ENCODE measurements around the gene RNF112. TPM values are rescaled to one million over a fixed set of nuclear protein-coding genes. Genes with fewer than 3 reads are reported as not detected.

RNF112 gene
- total RNA-seq, 3 donors from 2014 or later (not counting 1 experiment from before 2014, with no cell fraction given) = 1.0 to 5.1 (median 5.0) TPM

DNA sequence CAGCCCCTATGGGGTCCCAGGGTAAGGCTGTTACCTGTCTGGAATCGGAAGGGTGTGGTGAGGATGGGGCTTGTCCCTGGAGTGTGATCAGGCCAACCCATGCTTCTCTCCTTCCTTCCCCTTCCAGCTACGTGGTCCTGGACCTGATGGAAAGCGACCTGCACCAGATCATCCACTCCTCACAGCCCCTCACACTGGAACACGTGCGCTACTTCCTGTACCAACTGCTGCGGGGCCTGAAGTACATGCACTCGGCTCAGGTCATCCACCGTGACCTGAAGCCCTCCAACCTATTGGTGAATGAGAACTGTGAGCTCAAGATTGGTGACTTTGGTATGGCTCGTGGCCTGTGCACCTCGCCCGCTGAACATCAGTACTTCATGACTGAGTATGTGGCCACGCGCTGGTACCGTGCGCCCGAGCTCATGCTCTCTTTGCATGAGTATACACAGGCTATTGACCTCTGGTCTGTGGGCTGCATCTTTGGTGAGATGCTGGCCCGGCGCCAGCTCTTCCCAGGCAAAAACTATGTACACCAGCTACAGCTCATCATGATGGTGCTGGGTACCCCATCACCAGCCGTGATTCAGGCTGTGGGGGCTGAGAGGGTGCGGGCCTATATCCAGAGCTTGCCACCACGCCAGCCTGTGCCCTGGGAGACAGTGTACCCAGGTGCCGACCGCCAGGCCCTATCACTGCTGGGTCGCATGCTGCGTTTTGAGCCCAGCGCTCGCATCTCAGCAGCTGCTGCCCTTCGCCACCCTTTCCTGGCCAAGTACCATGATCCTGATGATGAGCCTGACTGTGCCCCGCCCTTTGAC is 30.3 kb upstream of the RNF112 start:
- Mint-ChIP-seq H3K9me3 (no peaks in the 10 kb centered on the region), H3K4me3 (peak overlapping the region; percentile 25), H3K27me3 (ENCODE audit: low read depth in 2 of 2) (no peaks in the 10 kb centered on the region), H3K27ac (no peak overlapping the region), H3K36me3 (no peaks in the 10 kb centered on the region), H3K4me1 (peaks cover 31 to 52% of the 10 kb centered on the region in 2 donors)
- peaks cover 25% of the 10 kb centered on the region for H3K4me1 ChIP-seq (ENCODE audit: control insufficient read depth, insufficient read depth, low read length)
- H3K9me3 ChIP-seq (ENCODE audit: control insufficient read depth, insufficient read depth, low read length) = no peaks in the 10 kb centered on the region
- no peak for DNase-seq
- no peaks in the 10 kb centered on the region for H3K27me3 ChIP-seq (ENCODE audit: control insufficient read depth, insufficient read depth, low read length)
- 97% methylated on average over 28 of the region's 29 CpGs for WGBS (ENCODE audit: insufficient coverage)
- no peak for ATAC-seq
- peaks cover 48% of the 10 kb centered on the region for H3K36me3 ChIP-seq (ENCODE audit: control insufficient read depth, insufficient read depth, low read length)
- TF ChIP-seq, protein P1, sequence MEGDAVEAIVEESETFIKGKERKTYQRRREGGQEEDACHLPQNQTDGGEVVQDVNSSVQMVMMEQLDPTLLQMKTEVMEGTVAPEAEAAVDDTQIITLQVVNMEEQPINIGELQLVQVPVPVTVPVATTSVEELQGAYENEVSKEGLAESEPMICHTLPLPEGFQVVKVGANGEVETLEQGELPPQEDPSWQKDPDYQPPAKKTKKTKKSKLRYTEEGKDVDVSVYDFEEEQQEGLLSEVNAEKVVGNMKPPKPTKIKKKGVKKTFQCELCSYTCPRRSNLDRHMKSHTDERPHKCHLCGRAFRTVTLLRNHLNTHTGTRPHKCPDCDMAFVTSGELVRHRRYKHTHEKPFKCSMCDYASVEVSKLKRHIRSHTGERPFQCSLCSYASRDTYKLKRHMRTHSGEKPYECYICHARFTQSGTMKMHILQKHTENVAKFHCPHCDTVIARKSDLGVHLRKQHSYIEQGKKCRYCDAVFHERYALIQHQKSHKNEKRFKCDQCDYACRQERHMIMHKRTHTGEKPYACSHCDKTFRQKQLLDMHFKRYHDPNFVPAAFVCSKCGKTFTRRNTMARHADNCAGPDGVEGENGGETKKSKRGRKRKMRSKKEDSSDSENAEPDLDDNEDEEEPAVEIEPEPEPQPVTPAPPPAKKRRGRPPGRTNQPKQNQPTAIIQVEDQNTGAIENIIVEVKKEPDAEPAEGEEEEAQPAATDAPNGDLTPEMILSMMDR (IDR thresholded peaks at IDR 0.05) = no peak
- H3K27ac ChIP-seq (ENCODE audit: low read length) = no peak overlapping the region
- no peak overlapping the region for H3K4me3 ChIP-seq (ENCODE audit: low read length)
- intact Hi-C loops (cut with micrococcal nuclease) = no loop called here

DNA sequence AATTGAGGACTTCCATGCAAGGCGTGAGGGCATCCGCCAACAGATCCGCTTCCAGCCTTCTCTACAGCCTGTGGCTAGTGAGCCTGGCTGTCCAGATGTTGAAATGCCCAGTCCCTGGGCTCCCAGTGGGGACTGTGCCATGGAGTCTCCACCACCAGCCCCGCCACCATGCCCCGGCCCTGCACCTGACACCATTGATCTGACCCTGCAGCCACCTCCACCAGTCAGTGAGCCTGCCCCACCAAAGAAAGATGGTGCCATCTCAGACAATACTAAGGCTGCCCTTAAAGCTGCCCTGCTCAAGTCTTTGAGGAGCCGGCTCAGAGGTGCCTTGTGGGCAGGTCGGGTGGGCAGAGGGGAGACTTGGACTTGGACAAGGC is 29.7 kb upstream of the RNF112 start:
- Mint-ChIP-seq H3K27ac (no peak overlapping the region), H3K27me3 (ENCODE audit: low read depth in 2 of 2) (no peaks in the 10 kb centered on the region), H3K4me3 (no peak overlapping the region), H3K36me3 (no peaks in the 10 kb centered on the region), H3K9me3 (no peaks in the 10 kb centered on the region), H3K4me1 (peaks cover 26 to 50% of the 10 kb centered on the region in 2 donors)
- no peaks in the 10 kb centered on the region for H3K27me3 ChIP-seq (ENCODE audit: control insufficient read depth, insufficient read depth, low read length)
- no peaks in the 10 kb centered on the region for H3K9me3 ChIP-seq (ENCODE audit: control insufficient read depth, insufficient read depth, low read length)
- intact Hi-C loops (cut with micrococcal nuclease) = no loop called here
- peaks cover 24% of the 10 kb centered on the region for H3K4me1 ChIP-seq (ENCODE audit: control insufficient read depth, insufficient read depth, low read length)
- 97% methylated on average over 7 of the region's 7 CpGs for WGBS (ENCODE audit: insufficient coverage)
- H3K36me3 ChIP-seq (ENCODE audit: control insufficient read depth, insufficient read depth, low read length) = peaks cover 48% of the 10 kb centered on the region
- ATAC-seq (no peak), DNase-seq (no peak)
- TF ChIP-seq, protein P1 (IDR thresholded peaks at IDR 0.05) = no peak
- no peak overlapping the region for H3K4me3 ChIP-seq (ENCODE audit: low read length)
- H3K27ac ChIP-seq (ENCODE audit: low read length) = no peak overlapping the region

DNA sequence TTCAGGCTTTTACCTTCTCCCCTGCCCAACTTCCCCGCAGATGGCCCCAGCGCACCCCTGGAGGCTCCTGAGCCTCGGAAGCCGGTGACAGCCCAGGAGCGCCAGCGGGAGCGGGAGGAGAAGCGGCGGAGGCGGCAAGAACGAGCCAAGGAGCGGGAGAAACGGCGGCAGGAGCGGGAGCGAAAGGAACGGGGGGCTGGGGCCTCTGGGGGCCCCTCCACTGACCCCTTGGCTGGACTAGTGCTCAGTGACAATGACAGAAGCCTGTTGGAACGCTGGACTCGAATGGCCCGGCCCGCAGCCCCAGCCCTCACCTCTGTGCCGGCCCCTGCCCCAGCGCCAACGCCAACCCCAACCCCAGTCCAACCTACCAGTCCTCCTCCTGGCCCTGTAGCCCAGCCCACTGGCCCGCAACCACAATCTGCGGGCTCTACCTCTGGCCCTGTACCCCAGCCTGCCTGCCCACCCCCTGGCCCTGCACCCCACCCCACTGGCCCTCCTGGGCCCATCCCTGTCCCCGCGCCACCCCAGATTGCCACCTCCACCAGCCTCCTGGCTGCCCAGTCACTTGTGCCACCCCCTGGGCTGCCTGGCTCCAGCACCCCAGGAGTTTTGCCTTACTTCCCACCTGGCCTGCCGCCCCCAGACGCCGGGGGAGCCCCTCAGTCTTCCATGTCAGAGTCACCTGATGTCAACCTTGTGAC is 29.1 kb upstream of the RNF112 start:
- Histone ChIP-seq H3K9me3 (ENCODE audit: control insufficient read depth, insufficient read depth, low read length) (no peaks in the 10 kb centered on the region), H3K4me1 (ENCODE audit: control insufficient read depth, insufficient read depth, low read length) (peaks cover 25% of the 10 kb centered on the region), H3K4me3 (ENCODE audit: low read length) (no peak overlapping the region), H3K27me3 (ENCODE audit: control insufficient read depth, insufficient read depth, low read length) (no peaks in the 10 kb centered on the region), H3K36me3 (ENCODE audit: control insufficient read depth, insufficient read depth, low read length) (peaks cover 48% of the 10 kb centered on the region), H3K27ac (ENCODE audit: low read length) (no peak overlapping the region)
- no peak for ATAC-seq
- DNase-seq = no peak
- 95% methylated on average over 31 of the region's 31 CpGs for WGBS (ENCODE audit: insufficient coverage)
- no peaks in the 10 kb centered on the region for H3K27me3 Mint-ChIP-seq (ENCODE audit: low read depth in 2 of 2)
- no peaks in the 10 kb centered on the region for H3K36me3 Mint-ChIP-seq
- intact Hi-C loops (cut with micrococcal nuclease) = no loop called here
- H3K4me1 Mint-ChIP-seq = peaks cover 24 to 51% of the 10 kb centered on the region in 2 donors
- TF ChIP-seq, protein P1 (IDR thresholded peaks at IDR 0.05) = no peak
- no peaks in the 10 kb centered on the region for H3K9me3 Mint-ChIP-seq
- H3K27ac Mint-ChIP-seq = no peak overlapping the region
- H3K4me3 Mint-ChIP-seq = no peak overlapping the region

All from natural killer cell (primary cell).